Sigmoid colon (tissue), 4 donors: Measurements from ENCODE around the gene SPEN.

ENCODE experiments used
- CTCF ChIP-seq, 4 experiments: fragments of 450-650 bp in 3 of 4; fragments of 200-600 bp in 1 of 4; IDR thresholded peaks; one replicate each; pipeline ENCODE4 v1.5.1; 2016 to 2019; ENCODE audit warnings: antibody characterized with exemption in 4 of 4, mild to moderate bottlenecking in 3 of 4, moderate library complexity in 2 of 4
- POLR2AphosphoS5 ChIP-seq, 4 donors: sonication (generic); formaldehyde crosslinking; IDR thresholded peaks; one replicate each; pipeline ENCODE4 v1.6.1; 2017; ENCODE audit warnings: antibody characterized with exemption in 4 of 4

GRCh38 chr1:15945011-15945831 is 97.7 kb downstream of the SPEN start:
- TF ChIP-seq CTCF (IDR thresholded peaks at IDR 0.05) (no peak), POLR2AphosphoS5 (IDR thresholded peaks at IDR 0.05) (no peak)
